GM18868 (cell line): Measurements from ENCODE around the gene TDG.

ENCODE experiments used
- ATAC-seq: cut with Tn5 transposase; IDR thresholded peaks from one replicate; pipeline ENCODE4 v1.9.1; 2021; ENCODE audit warnings: mild to moderate bottlenecking, moderate library complexity; ENCODE audit not compliant: unreplicated experiment

The TDG gene

DNA sequence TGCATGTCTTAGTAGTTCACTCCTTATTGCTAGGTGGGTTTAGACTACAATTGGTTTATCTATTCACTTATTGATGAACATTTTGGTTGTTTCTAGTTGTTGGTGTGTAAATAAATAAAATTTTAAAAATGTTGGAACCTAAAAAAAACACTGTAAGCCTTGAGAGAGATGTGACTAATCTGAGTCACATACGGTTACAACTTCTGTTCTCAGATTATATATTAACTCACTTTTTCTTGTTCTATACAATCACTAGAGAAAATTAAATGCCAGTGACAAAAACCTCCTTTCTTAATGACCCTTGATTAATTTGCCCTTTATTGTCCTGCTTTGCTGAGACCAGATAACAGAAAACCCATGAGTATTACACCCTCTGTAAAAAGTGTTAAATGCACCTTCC lies 7.1 kb upstream of the TDG start:
- no peak for ATAC-seq

DNA sequence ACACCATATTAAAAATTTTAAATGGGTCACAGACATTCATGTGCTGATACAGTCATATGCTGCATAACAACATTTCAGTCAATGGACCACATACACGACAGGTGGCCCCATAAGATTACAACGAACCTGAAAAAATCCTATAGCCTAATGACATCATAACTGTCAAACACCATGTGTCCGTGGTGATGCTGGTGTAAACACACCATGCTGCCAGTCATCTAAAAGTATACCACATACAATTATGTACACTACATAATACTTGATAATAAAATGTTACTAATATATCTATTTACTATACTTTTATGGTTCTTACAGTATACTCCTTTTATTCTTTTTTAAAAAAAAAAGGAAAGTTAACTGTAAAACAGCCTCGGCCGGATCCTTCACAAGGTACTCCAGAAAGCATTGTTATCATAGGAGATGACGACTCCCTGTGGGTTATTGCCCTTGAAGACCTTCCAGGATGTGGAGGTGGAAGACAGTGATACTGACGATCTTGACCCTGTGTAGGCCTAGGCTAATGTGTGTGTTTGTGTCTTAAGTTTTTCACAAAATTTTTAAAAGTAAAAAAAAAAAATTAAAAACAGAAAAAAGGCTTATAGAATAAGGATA lies 5.0 kb upstream of the TDG start:
- ATAC-seq = no peak

DNA sequence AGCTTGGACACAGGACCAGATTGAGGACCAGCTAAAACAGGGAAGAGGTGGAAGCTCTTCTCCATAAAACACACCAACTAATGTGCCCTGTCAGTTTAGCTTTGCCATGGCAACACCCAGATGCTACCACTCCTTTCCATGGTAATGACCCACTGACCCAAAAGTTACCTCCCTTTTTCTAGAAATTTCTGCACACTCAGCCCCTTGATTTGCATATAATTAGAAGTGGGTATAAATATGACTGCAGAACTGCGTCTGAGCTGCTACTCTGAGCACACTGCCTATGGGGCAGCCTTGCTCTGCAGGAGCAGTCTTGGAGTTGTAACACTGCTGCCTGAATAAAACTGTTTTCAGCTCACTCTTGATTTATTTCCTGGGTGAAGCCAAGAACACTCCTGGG lies 3.2 kb upstream of the TDG start:
- no peak for ATAC-seq

DNA sequence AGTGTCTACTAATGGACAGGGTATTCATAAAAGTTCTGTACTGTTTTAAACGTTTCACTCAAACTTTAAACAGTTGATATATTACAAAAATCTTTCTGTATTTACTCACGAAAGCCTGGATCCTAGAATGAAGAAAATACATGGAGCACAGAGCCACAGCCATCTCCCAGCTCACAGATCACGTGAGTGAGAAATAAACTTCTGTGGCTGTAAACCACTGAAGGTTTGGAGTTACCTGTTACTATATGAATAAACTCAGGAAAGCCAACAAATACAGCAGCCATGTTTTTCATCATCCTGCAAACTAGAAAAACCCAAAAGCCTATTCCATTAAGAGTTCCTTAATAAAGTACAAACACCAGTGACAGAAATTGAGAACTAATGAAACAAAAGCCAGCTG lies 867 bp upstream of the TDG start:
- ATAC-seq = no peak

DNA sequence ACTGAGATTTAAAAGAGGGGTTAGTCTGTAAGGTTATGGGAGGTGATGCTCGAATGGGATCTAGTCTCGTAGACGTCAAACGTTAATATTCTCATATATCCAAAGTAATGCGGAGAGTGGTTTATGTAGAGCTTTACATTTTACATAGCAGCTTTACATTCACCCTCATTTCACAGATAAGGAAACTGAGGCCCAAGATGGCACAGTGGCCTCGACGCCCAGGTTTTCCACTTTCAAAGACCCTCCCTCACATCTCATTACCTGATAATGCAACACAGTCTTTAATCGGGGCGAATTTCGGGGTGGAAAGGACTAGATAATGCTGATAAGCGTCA lies 450 bp upstream of the TDG start:
- ATAC-seq = no peak

DNA sequence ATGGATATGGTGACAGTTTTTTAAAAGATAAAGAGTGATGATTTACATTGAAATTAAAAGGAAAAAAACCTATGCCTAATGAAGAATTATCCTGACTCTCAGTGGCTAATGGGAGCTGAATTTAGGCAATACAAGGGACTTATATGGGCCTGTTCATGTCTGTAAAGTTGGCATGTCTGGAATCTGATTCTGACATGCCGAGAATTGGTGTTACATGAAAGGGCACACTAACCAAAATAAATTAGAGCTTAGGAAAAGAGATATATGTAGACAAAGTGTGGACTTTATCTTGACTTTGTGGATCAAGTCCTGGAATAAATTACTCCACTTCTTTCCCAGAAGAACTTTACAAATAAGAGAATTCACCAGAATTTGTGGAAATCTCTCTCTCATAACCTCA lies 1.1 kb downstream of the TDG start:
- ATAC-seq = no peak

DNA sequence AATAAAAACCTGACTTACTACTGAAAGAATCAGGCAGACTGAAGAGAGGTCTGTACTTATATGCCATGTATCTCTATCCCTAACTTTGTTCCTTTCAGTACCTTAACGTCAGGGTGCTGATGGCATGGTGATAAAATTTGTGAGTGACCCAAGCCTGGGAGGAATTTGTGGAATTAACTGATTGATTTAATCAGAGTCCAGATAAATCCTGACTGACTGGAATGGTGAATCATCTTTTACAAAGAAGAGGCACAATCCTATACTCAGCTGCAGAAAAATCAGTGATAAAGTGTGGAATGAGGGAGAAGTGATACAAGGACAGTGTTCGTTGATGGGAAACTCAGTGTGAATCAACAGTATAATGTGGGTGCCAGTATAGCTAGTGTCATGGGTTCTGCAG lies 3.7 kb downstream of the TDG start:
- no peak for ATAC-seq

DNA sequence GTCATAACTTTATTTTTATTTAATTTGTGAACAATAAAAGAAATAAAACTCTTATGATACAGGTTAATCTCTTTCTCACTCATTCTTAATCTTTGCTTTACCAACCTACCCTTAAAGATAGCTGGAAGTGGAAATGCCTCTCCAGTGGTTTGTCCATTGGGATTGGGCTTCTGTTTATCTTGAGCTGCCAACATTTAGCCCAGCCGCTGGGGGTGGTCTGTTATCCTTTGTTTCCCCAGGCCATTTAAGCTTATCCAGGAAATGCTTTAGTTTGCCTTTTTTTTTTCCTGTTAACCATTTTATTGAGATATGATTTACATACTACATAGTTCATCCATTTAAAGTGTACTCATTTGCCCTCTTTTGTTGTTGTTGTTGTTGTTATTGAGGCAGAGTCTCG lies 8.2 kb downstream of the TDG start:
- no peak for ATAC-seq

DNA sequence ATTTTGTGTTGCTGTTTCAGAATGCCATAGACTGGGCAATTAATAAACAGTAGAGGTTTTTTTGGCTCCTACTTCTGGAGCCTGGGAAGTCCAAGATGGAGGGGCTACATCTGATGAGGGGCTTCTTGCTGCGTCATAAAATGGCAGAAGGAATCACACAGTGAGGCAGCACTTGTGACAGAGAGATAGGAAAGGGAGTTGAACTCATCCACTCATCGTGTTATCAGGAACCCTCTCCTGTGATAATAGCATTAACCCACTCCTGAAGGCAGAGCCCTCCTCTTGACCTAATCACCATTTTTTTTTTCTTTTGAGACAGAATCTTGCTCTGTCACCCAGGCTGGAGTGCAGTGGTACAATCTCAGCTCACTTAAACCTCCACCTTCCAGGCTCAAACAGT lies 9.7 kb downstream of the TDG start:
- ATAC-seq = no peak

DNA sequence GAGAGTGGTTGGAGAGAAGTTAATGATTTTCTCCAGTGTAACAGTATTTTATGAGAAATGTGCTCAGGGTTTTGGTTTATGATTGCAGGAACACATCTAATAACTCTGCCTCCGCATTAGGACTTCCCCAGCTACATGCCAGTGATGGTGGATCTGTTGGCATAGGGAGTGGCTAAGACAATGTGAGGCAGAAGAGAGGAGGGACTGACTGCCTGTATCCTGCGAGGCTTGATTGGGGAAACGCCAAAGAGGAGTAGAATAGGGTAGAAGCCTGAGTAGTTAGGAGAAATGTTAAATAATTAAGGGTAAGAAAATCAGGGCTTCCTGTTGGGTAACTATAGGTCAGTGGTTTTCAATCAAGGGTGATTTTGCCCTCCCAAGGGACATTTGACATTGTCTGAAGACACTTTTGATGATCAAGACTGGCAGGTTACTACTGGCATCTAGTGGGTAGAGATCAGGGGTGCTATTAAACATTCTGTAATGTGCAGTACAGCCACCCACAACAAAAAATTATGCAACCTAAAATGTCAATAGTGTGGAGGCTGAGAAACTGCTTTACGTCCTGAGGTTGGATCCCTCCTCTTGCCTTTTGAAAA lies 12.8 kb downstream of the TDG start:
- ATAC-seq = no peak

DNA sequence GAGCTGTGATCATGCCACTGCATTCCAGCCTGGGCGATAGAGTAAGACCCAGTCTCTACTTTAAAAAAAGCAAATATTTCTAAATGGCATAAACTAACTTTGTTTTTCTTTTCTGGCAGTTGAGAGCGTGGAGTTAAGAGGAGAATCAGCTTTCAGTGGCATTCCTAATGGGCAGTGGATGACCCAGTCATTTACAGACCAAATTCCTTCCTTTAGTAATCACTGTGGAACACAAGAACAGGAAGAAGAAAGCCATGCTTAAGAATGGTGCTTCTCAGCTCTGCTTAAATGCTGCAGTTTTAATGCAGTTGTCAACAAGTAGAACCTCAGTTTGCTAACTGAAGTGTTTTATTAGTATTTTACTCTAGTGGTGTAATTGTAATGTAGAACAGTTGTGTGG lies 21.2 kb downstream of the TDG start:
- no peak for ATAC-seq

DNA sequence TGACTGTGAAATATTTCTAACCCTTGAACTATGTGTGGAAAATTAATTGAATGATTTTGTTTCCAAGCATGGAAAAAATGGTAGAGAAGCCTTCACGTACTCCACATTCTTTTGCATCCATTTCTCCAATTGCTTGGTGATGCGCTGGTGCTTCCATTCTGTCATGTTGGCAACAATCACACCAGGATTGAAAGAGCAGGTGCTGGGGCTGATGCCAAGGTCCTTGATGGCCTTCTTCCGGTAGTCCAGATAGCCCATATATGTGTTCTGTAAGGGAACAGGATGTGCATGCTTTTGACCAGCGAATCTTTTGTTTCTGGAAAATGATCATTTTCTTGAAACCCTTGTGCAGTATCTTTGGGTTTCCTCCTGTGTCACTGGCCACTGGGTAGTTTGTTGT lies 28.6 kb downstream of the TDG start:
- no peak for ATAC-seq

DNA sequence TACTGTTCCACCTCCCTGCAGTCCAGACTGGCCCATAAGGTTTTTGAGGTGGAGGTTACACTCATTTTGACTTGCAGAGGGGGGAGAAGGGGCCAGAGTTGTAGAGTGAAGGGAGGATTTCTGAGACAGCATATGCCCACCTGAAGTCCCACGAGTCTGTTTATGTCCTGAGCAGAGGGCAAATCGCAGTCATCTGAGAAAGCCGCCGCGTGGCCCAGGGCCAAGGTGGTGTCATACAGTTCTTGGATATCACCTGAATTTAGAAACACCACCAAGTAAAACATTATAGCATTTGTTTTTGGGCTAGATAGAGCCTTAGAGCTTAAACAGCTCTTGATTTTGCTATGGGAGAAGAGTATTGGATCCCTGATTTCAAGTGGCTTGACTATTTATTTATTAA lies 30.9 kb downstream of the TDG start:
- no peak for ATAC-seq

DNA sequence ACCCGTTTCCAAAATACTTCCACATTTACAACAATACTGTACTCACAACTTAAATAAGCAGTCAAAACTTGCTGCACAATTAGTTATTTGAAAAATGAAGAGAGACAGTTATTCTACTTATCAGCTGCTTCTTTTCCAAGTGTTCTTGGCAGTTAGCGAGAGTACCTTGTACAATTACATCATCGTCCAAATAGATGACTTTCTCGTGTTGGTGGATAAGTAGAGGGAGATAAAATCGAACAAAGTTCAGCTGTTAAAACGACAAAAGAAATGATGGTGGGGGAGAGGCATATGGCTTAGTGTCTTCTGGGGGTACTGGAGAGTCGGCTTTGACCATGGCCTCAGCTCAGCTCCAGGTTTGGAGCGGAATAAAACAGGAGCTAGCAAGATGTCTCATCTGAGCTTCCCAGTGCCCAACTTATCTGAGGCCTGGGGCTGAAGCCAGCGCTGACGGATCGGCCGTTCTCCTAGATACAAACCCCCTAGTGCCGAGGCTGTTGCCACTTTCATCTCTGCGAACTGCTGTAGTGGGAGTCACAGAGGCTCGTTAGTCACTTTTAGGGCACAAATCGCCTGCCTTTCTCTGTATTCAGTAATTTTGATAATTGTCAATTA lies 31.7 kb downstream of the TDG start:
- no peak for ATAC-seq

DNA sequence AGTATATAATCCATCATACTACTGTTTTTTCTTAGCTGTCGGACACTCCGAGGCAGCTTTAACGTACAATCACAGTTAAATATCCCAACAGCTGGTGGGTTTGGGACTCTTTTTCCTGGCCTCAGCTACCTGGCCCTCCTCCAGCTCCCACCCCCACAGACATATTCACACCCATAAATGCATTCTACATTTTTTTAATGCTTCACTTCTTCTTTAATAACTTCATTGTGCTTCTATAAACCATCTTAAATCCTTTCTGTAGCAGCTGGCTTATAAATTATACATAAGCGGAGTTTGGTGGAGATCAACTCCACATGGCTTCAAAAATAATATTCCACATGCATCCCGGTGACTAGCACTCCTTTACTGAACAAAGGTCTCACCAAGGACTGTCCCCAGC lies 33.3 kb downstream of the TDG start:
- no peak for ATAC-seq

DNA sequence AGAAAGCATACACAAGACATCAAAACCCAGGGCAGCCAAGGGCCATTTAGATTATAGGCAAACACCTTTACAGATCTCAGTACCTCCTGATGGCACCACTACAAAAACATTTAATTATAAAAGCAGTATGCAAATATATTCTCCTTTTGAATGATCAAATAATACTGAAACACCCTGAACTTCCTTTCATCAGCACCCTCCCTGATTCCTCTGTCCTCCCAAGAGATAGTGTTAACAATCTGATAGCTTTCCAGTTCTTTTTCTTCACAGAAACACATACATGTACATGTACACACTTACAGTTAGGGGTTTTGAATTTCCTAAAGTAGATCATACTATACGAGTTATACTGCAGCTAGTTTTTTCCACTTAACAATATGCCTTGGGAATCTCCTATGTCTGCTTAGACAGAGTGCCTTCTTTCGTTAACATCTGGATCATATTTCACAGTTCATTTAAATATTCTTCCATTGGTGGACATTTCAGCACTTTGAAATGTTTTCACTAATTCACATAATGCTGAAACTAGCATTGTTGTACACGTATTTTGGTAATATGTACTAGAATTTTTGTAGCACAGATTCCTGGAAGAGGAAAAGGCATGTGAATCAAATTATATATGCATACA lies 35.2 kb downstream of the TDG start:
- ATAC-seq = no peak

DNA sequence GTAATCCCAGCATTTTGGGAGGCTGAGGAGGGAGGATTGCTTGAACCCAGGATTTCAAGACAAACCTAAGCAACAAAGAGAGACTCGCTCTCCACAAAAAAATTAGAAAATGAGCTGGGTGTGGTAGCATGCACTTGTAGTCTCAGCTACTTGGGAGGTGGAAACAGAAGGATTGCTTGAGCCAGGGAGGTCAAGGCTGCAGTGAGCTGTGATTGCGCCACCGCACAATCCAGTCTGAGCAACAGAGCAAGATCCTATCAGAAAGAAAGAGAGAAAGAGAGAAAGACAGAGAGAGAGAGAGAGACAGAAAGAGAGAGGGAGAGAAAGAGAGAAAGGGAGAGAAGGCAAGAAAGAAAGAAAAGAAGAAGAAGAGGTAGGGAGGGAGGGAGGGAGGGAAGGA lies 37.0 kb downstream of the TDG start:
- ATAC-seq = no peak

DNA sequence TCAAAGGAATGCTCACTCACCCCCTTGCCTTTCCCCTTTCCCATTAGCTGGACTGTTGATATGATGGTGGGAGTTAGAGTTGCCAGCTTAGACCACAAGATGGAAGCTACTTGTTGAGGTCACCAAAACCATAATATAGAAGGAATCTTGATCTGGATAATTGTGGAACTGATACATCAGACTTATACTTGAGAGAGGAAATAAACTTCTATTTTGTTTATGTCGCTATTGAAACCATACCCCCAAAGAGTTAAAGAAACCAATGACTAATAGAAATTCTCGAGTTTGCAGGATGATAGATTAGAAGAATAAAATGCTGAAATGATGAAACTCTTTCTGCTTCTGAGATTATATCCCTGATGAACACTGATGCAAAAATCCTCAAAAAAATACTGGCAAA lies 37.9 kb downstream of the TDG start:
- ATAC-seq = no peak

DNA sequence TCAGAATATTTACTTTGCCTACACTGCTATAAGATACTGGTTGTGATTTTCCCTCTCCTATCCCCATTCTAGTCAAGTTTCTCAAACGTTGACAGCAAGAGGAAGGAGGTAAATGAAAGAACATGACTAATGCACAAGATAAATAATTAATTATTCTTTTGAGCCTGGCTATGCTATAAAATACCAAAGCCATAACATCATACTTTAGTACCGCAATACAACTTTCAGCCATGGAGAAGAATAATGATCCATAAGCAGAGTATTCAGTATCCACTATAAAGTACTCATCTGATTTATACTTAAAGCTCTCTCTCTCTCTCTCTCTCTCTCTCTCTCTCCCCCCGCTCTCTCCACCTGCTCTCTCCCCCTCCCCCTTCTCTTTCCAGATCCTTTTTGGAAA lies 41.3 kb downstream of the TDG start:
- ATAC-seq = no peak

DNA sequence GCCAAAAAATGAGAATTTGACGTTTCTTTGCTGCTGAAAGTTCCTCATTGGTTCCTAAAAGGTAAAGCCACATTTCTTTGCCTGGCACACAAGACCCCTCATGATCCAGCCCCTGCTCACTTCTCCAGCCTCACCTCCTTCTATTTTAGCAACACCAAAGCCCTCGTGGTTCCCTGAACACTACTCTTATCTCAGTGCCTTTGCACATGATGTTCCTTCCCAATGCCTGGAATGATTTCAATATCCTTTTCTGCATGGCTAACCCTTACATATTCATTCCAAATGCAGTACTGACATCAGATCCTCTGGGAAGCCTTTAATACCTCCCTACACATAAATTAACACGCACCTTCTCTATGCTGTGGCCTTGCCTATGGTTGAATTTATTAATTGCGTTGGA lies 44.4 kb downstream of the TDG start:
- no peak for ATAC-seq

DNA sequence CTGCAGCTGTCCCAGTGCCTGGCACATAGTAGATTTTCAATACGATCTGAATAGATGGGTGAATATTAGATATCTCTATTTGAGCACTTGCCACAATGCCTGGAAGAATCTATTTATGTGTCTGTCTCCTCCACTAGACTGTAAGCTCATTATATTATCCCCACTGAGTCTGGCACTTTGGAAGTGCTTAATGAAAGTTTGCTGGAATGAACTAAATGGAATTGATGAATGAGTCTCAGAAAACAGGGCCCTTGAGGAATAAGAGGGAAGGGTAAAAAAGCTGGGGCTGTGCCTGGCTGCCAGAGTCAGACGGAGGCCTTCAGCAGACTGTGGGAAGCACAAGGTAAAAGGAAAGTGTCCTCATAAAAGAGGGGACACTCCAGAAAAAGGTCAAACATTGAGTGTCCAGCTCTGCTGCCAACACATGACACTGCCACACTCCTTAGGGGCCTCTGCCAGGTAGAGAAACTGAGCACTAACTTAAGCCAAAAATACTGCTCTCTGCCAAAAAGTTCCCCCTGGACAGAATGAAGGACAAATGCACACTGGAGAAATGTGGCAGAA lies 45.0 kb downstream of the TDG start:
- no peak for ATAC-seq

DNA sequence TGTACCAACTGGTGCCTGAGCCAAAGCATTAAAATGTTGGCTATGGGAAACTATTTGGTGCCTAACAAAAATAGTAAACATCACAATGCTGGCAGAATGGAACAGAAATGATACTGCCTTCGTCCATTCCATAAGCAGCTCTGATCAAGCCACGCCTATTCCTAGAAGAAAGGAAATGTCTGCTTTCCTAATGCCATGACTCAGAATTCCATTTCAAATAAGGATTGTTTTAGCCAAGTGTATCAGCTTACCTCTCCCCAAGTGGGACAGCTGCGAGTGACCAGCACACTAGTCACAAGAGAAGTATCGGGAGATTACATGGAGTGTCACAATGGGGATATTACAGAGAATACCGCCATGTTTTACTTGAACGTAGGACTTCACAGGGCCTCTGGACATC lies 45.6 kb downstream of the TDG start:
- ATAC-seq = no peak
